SK-N-SH (cell line): ENCODE measurements around the gene ANKRD9. TPM values are rescaled to one million over a fixed set of nuclear protein-coding genes. Genes with fewer than 3 reads are reported as not detected.

Source experiments
- CTCF ChIA-PET: fragments of 300-600, 350-600 bp; formaldehyde crosslinking; extraction: SDS; loops from one replicate; lab custom pipeline; 2021; lab: Yijun Ruan, JAX
- POLR2A ChIA-PET: fragments of 350-600 bp; sonication (Branson Sonifier 250); formaldehyde crosslinking; extraction: SDS; loops from one replicate; lab custom pipeline; 2020; ENCODE audit warnings: antibody characterized with exemption, inconsistent platforms; lab: Yijun Ruan, JAX
- DNase-seq: peaks from one replicate; pipeline ENCODE4 v3.0.0; 2012
- H2AFZ ChIP-seq: fragments of 200-600 bp; sonication (generic); 2 replicates; pipeline ENCODE4 v1.8.1; 2016; ENCODE audit warnings: antibody characterized with exemption, mild to moderate bottlenecking, low read depth
- H3F3A ChIP-seq: fragments of 200-600 bp; sonication (generic); replicated peaks from 2 replicates; pipeline ENCODE3; 2016; ENCODE audit warnings: antibody characterized with exemption, mild to moderate bottlenecking; ENCODE audit not compliant: insufficient read depth
- H3K27ac ChIP-seq, 2 experiments: fragments of 200-500 bp in 1 of 2; fragments of 200-600 bp in 1 of 2; sonication (Bioruptor generic) in 1 of 2; sonication (generic), shearing (Covaris generic) in 1 of 2; 2 replicates each; pipeline versions ENCODE4 v1.5.1 to v1.6.1; 2014 to 2016; ENCODE audit warnings: low read depth in 2 of 2, inconsistent platforms in 1 of 2, low read length in 1 of 2, mild to moderate bottlenecking in 1 of 2, mixed read lengths in 1 of 2
- H3K27me3 ChIP-seq: fragments of 200-600 bp; sonication (generic), shearing (Covaris generic); 2 replicates; pipeline ENCODE4 v1.6.1; 2016; ENCODE audit warnings: mixed run types; ENCODE audit not compliant: insufficient read depth
- H3K36me3 ChIP-seq, 2 experiments: fragments of 200-500 bp in 1 of 2; fragments of 200-600 bp in 1 of 2; sonication (Bioruptor generic) in 1 of 2; sonication (generic) in 1 of 2; replicated peaks in 1 of 2; 2 replicates each; pipeline versions ENCODE3 to v1.5.1; 2014 to 2016; ENCODE audit warnings: low read length in 1 of 2, mild to moderate bottlenecking in 1 of 2; ENCODE audit not compliant: insufficient read depth in 2 of 2, control insufficient read depth in 1 of 2
- H3K4me1 ChIP-seq, 2 experiments: fragments of 200-500 bp in 1 of 2; fragments of 200-600 bp in 1 of 2; sonication (Bioruptor generic) in 1 of 2; sonication (generic), shearing (Covaris generic) in 1 of 2; 2 replicates each; pipeline versions ENCODE4 v1.5.1 to v1.6.1; 2014 to 2016; ENCODE audit warnings: low read depth in 1 of 2, low read length in 1 of 2, mixed run types in 1 of 2; ENCODE audit not compliant: insufficient read depth in 2 of 2, control insufficient read depth in 1 of 2
- H3K4me2 ChIP-seq: fragments of 200-600 bp; sonication (generic), shearing (Covaris generic); 2 replicates; pipeline ENCODE4 v1.6.1; 2017; ENCODE audit warnings: mixed run types
- H3K4me3 ChIP-seq, 2 experiments: fragments of 200-500 bp in 1 of 2; fragments of 200-600 bp in 1 of 2; sonication (Bioruptor generic) in 1 of 2; sonication (generic), shearing (Covaris generic) in 1 of 2; 2 replicates each; pipeline versions ENCODE4 v1.5.1 to v1.8.1; 2014 to 2016; ENCODE audit warnings: low read depth in 2 of 2, inconsistent platforms in 1 of 2, low read length in 1 of 2, mild to moderate bottlenecking in 1 of 2, mixed read lengths in 1 of 2, moderate library complexity in 1 of 2
- H3K79me2 ChIP-seq: fragments of 200-600 bp; sonication (generic); 2 replicates; pipeline ENCODE4 v1.8.1; 2017; ENCODE audit warnings: mild to moderate bottlenecking; ENCODE audit not compliant: insufficient read depth
- H3K9ac ChIP-seq: fragments of 200-600 bp; sonication (generic); 2 replicates; pipeline ENCODE4 v1.6.1; 2017; ENCODE audit warnings: mixed run types
- H3K9me2 ChIP-seq: fragments of 200-600 bp; sonication (generic); 2 replicates; pipeline ENCODE4 v1.6.1; 2017; ENCODE audit warnings: mixed run types
- H3K9me3 ChIP-seq: fragments of 200-600 bp; sonication (generic); 2 replicates; pipeline ENCODE4 v1.6.1; 2017; ENCODE audit warnings: mixed run types, mild to moderate bottlenecking, moderate library complexity
- H4K20me1 ChIP-seq: fragments of 200-600 bp; sonication (generic); 2 replicates; pipeline ENCODE4 v1.6.1; 2017; ENCODE audit warnings: mild to moderate bottlenecking, mixed run types; ENCODE audit not compliant: insufficient read depth
- ELF1 ChIP-seq: IDR thresholded peaks from 2 replicates; pipeline ENCODE4 v1.4.0; 2012
- EZH2phosphoT487 ChIP-seq: fragments of 200-600 bp; sonication (generic); IDR thresholded peaks from 2 replicates; pipeline ENCODE4 v1.6.1; 2017; ENCODE audit warnings: low read depth, mixed run types, mild to moderate bottlenecking, antibody characterized with exemption, moderate library complexity, borderline replicate concordance
- FOSL2 ChIP-seq: IDR thresholded peaks from 2 replicates; pipeline ENCODE4 v1.4.0; 2012; ENCODE audit warnings: low read depth, mild to moderate bottlenecking, moderate library complexity, borderline replicate concordance
- FOXJ3 ChIP-seq: sonication (generic); formaldehyde crosslinking; IDR thresholded peaks from 2 replicates; pipeline ENCODE4 v1.5.1; 2020; ENCODE audit warnings: mild to moderate bottlenecking, missing genetic modification reagents
- JUND ChIP-seq: IDR thresholded peaks from 2 replicates; pipeline ENCODE4 v1.4.0; 2012
- MXI1 ChIP-seq: IDR thresholded peaks from 2 replicates; pipeline ENCODE4 v1.6.1; 2012; ENCODE audit warnings: mild to moderate bottlenecking, low read depth, low read length, improper control_type of control experiment
- POLR2AphosphoS5 ChIP-seq: IDR thresholded peaks from 2 replicates; pipeline ENCODE4 v1.6.1; 2012; ENCODE audit warnings: low read depth, low read length
- RAD21 ChIP-seq: IDR thresholded peaks from 2 replicates; pipeline ENCODE4 v1.6.1; 2012; ENCODE audit warnings: mild to moderate bottlenecking, low read length
- RCOR1 ChIP-seq: fragments of 150-350 bp; IDR thresholded peaks from 2 replicates; pipeline ENCODE4 v1.6.1; 2017; ENCODE audit warnings: antibody characterized with exemption, low read length
- RFX5 ChIP-seq: IDR thresholded peaks from 2 replicates; pipeline ENCODE4 v1.6.1; 2012; ENCODE audit warnings: mild to moderate bottlenecking, improper control_type of control experiment, low read length
- RXRA ChIP-seq: IDR thresholded peaks from 2 replicates; pipeline ENCODE4 v1.4.0; 2012; ENCODE audit warnings: low read depth, mild to moderate bottlenecking, borderline replicate concordance
- SIN3A ChIP-seq: IDR thresholded peaks from 2 replicates; pipeline ENCODE4 v1.6.1; 2012; ENCODE audit warnings: low read depth, mild to moderate bottlenecking, low read length, moderate library complexity, borderline replicate concordance
- TAF1 ChIP-seq: IDR thresholded peaks from 2 replicates; pipeline ENCODE4 v1.6.1; 2012; ENCODE audit warnings: low read depth, mild to moderate bottlenecking, low read length, moderate library complexity, borderline replicate concordance
- WGBS: methylation state at CpG from one replicate; pipeline ENCODE4 v1.1.6; 2017; ENCODE audit warnings: low lambda C conversion rate; 5-methylcytosine and 5-hydroxymethylcytosine counted together
- polyA plus RNA-seq, 3 experiments: library from polyadenylated mRNA; depleted of rRNA; stranded (reverse); fragments of >200 nt; gene quantifications; 2 replicates each; pipeline ENCODE4 v1.2.3, GENCODE V29; 2012
- TF ChIP-seq, protein P1 (sequence below): IDR thresholded peaks from 2 replicates; pipeline ENCODE4; 2012
- TF ChIP-seq, protein P2 (sequence below): IDR thresholded peaks from 2 replicates; pipeline ENCODE4 v1.4.0; 2012; ENCODE audit warnings: low read depth, borderline replicate concordance
- TF ChIP-seq, protein P3 (sequence below): IDR thresholded peaks from 2 replicates; pipeline ENCODE4 v1.4.0; 2012; ENCODE audit warnings: low read depth
- TF ChIP-seq, protein P4 (sequence below): IDR thresholded peaks from 2 replicates; pipeline ENCODE4 v1.4.0; 2012; ENCODE audit warnings: low read depth, borderline replicate concordance

Gene ANKRD9
- polyA plus RNA-seq, 1 of the 3 experiments (the other 2 are of a cell fraction), result 21.3 TPM

DNA sequence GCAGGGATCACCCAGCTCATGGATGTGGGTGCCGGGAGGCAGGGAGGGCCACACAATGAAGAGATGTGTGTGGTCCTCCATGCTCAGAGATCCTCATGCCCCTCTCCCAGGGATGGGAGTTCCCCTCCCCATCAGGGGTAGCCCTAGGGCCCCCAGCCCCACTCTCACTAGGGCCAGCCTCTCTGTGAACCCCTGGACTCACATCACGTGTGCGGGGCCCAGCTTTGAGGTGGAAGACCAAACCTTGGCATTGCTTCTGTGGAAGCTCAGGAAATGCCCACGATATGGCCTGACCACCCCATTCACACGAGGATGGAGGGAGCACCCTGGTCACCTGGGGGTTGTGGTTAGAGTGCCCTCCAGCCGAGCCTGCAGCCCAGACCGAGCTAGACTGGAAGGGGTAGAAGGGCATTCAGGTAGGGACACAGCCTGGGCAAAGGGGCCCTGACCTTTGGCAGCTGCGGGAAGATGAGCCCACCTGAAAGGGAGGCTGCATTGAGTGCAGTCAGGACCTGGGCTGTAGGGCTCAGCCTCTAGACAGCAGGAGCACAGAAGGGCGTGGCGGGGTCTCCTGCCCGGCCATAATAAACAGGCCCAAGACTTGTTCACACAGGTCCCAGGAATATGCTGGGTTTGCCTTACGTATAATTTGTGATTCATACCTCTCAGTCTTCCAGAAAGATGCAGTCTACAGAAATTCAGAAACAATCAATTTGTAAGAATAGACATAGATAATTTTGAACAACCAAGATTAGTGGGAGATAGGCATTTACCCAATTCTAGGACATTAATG lies 48.1 kb upstream of the ANKRD9 start:
- H3K9ac ChIP-seq, result no peak overlapping the region
- no peaks in the 10 kb centered on the region for H3K9me2 ChIP-seq
- no peaks in the 10 kb centered on the region for H3K9me3 ChIP-seq
- no peak overlapping the region for H3K4me2 ChIP-seq
- H3K27me3 ChIP-seq, result no peaks in the 10 kb centered on the region
- H3K4me1 ChIP-seq, result no peaks in the 10 kb centered on the region
- H2AFZ ChIP-seq, result no peak overlapping the region
- H3K4me3 ChIP-seq, result no peak overlapping the region
- no peaks in the 10 kb centered on the region for H3K36me3 ChIP-seq
- no peaks in the 10 kb centered on the region for H4K20me1 ChIP-seq
- no peaks in the 10 kb centered on the region for H3K79me2 ChIP-seq
- WGBS, result 79% methylated on average over 7 of the region's 12 CpGs
- no peak for DNase-seq
- TF ChIP-seq JUND (no peak), RFX5 (no peak), FOXJ3 (CRISPR knock-in tag) (no peak), POLR2AphosphoS5 (no peak), FOSL2 (no peak), EZH2phosphoT487 (no peak), RCOR1 (no peak), ELF1 (no peak), RXRA (no peak), MXI1 (no peak), RAD21 (no peak), SIN3A (no peak), TAF1 (no peak)
- TF ChIP-seq, protein P1, sequence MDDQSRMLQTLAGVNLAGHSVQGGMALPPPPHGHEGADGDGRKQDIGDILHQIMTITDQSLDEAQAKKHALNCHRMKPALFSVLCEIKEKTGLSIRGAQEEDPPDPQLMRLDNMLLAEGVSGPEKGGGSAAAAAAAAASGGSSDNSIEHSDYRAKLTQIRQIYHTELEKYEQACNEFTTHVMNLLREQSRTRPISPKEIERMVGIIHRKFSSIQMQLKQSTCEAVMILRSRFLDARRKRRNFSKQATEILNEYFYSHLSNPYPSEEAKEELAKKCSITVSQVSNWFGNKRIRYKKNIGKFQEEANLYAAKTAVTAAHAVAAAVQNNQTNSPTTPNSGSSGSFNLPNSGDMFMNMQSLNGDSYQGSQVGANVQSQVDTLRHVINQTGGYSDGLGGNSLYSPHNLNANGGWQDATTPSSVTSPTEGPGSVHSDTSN, result no peak
- TF ChIP-seq, protein P2, sequence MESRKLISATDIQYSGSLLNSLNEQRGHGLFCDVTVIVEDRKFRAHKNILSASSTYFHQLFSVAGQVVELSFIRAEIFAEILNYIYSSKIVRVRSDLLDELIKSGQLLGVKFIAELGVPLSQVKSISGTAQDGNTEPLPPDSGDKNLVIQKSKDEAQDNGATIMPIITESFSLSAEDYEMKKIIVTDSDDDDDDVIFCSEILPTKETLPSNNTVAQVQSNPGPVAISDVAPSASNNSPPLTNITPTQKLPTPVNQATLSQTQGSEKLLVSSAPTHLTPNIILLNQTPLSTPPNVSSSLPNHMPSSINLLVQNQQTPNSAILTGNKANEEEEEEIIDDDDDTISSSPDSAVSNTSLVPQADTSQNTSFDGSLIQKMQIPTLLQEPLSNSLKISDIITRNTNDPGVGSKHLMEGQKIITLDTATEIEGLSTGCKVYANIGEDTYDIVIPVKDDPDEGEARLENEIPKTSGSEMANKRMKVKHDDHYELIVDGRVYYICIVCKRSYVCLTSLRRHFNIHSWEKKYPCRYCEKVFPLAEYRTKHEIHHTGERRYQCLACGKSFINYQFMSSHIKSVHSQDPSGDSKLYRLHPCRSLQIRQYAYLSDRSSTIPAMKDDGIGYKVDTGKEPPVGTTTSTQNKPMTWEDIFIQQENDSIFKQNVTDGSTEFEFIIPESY, result no peak
- TF ChIP-seq, protein P3, sequence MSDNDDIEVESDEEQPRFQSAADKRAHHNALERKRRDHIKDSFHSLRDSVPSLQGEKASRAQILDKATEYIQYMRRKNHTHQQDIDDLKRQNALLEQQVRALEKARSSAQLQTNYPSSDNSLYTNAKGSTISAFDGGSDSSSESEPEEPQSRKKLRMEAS, result no peak
- TF ChIP-seq, protein P4, sequence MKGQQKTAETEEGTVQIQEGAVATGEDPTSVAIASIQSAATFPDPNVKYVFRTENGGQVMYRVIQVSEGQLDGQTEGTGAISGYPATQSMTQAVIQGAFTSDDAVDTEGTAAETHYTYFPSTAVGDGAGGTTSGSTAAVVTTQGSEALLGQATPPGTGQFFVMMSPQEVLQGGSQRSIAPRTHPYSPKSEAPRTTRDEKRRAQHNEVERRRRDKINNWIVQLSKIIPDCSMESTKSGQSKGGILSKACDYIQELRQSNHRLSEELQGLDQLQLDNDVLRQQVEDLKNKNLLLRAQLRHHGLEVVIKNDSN, result no peak
- TF ChIP-seq, all 33 proteins: peak for 0
- ChIA-PET CTCF (interaction anchor here (0.9 to 1.5 kb wide), 3 partner anchors 10 to 41 kb away, joined by 3 to 4 read pairs (median 3); no protein-coding TSS in a partner anchor), POLR2A (no interaction called here)
- Histone ChIP-seq H3K27ac (no peak overlapping the region), H3F3A (no peaks in the 10 kb centered on the region)
